ENCODE data around the gene TSEN54. TPM values are rescaled to one million over a fixed set of nuclear protein-coding genes. Genes with fewer than 3 reads are reported as not detected.
A peak's percentile ranks its signal among the peaks of the same experiment; 100 is the strongest.

The TSEN54 gene
- total RNA-seq, 1 donor from 2014 or later: 56.0 TPM

DNA sequence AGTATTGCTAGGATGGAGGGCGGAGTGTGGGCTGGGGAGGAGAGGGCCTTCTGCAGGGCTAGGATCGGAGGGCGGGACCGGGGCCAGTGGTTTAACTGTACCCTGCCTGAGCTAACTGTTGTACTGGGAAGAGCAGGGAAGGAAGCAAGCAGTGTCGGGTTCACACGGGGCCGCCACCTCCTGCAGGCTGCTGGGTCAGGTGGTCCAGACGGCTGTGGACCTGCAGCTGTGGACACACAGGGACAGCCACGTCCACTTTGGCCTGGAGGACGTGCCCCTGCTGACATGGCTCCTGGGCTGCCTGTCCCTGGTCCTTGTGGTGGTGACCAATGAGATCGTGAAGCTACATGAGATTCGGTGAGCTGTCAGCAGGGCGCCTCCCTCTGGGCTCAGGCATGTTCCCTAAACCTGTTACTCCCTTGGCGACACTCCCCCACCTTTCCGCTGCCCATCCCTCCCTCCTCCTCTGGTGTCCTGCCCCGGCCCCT, 17.6 kb upstream of the TSEN54 start:
- no peak for DNase-seq (ENCODE audit: low spot score, unreplicated experiment)
- Mint-ChIP-seq H3K4me3 (ENCODE audit: low read depth) (no peak overlapping the region), H3K27ac (peak overlapping the region; percentile 67), H3K9me3 (ENCODE audit: low read depth) (no peaks in the 10 kb centered on the region), H3K36me3 (ENCODE audit: insufficient read depth) (peaks cover 1% of the 10 kb centered on the region), H3K27me3 (no peaks in the 10 kb centered on the region), H3K4me1 (ENCODE audit: low read depth) (no peaks in the 10 kb centered on the region)
- TF ChIP-seq, protein P1, sequence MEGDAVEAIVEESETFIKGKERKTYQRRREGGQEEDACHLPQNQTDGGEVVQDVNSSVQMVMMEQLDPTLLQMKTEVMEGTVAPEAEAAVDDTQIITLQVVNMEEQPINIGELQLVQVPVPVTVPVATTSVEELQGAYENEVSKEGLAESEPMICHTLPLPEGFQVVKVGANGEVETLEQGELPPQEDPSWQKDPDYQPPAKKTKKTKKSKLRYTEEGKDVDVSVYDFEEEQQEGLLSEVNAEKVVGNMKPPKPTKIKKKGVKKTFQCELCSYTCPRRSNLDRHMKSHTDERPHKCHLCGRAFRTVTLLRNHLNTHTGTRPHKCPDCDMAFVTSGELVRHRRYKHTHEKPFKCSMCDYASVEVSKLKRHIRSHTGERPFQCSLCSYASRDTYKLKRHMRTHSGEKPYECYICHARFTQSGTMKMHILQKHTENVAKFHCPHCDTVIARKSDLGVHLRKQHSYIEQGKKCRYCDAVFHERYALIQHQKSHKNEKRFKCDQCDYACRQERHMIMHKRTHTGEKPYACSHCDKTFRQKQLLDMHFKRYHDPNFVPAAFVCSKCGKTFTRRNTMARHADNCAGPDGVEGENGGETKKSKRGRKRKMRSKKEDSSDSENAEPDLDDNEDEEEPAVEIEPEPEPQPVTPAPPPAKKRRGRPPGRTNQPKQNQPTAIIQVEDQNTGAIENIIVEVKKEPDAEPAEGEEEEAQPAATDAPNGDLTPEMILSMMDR (IDR thresholded peaks at IDR 0.05; ENCODE audit: unreplicated experiment): no peak

DNA sequence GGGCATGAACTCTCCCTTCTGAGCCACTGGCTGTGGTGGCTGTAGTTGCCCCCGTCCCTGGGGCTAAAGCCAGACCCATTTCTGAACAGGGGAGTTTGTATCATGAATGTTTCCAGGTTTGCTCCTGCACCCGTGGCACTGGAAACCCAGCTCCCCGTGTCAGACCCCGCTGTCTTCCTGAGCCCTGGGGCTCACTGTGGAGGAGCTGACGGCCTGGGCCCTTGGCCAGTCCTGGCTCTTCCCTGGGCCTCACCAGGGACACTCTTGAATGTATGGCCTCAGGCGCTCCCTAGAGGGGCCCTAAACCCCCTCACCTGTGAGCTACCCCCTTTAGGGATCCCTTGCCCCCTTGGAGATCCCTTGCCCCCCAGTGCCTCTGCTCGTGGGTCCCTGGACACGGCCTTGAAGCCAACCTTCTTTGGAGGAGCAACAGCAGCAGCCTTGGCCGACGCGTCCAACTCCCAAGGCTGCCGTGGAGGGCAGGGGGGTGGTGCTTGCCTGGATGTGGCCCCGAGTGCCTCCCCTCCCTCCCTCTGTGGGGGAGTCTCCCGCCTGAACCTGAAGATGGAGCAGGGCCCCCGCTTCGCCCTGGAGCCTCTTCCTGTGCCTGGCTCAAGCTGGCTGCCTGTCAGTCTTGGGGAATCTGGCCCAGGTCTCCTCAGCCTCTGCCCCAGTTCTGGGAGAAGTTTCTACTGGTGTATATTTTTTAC, 16.9 kb upstream of the TSEN54 start:
- Mint-ChIP-seq H3K27ac (no peak overlapping the region), H3K36me3 (ENCODE audit: insufficient read depth) (peaks cover 1% of the 10 kb centered on the region), H3K9me3 (ENCODE audit: low read depth) (no peaks in the 10 kb centered on the region), H3K27me3 (no peaks in the 10 kb centered on the region), H3K4me1 (ENCODE audit: low read depth) (no peaks in the 10 kb centered on the region), H3K4me3 (ENCODE audit: low read depth) (no peak overlapping the region)
- no peak for DNase-seq (ENCODE audit: low spot score, unreplicated experiment)
- TF ChIP-seq, protein P1 (IDR thresholded peaks at IDR 0.05; ENCODE audit: unreplicated experiment): no peak

DNA sequence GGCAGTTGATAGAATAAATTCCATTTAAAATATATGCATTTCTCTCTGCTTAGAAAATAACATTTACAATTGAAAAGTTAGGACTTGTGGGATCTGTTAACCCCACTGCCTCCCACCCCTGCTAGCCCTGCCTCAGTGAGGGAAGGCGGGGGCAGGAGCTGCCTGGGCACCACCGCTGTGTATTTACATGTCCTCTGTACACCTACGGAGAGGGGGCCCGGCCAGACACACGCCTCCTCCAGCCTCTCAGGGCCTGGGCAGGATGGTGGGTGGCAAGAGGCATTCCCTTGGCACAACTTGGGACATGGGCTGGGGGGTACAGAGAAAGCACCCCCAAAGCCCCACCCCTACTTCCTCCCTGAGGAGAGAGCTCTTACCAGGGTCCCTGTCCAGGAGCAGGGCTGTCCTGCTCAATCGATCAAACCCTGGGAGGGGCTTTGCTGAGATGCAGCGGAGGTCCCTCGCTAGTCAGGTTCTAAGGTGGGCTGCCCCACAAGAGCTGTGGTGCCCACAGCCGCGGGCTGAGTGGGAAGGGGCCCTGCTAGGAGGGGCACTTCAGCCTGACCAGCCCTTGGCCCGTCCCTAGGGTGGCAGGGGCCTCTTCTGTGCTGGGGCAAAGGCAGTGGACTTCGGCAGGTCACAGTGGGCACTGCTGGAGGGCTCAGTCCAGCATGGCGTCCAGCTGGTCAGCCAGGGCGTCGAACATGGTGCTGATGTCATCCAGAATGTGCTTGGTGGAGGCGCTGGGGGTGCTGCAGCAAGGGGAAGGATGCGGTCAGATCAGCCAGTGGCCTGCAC, 15.7 kb upstream of the TSEN54 start:
- no peaks in the 10 kb centered on the region for H3K9me3 Mint-ChIP-seq (ENCODE audit: low read depth)
- no peak for DNase-seq (ENCODE audit: low spot score, unreplicated experiment)
- peak overlapping the region; percentile 41 for H3K27ac Mint-ChIP-seq
- peaks cover 4% of the 10 kb centered on the region for H3K36me3 Mint-ChIP-seq (ENCODE audit: insufficient read depth)
- H3K4me1 Mint-ChIP-seq (ENCODE audit: low read depth): no peaks in the 10 kb centered on the region
- no peak overlapping the region for H3K4me3 Mint-ChIP-seq (ENCODE audit: low read depth)
- no peaks in the 10 kb centered on the region for H3K27me3 Mint-ChIP-seq
- TF ChIP-seq, protein P1 (IDR thresholded peaks at IDR 0.05; ENCODE audit: unreplicated experiment): no peak

DNA sequence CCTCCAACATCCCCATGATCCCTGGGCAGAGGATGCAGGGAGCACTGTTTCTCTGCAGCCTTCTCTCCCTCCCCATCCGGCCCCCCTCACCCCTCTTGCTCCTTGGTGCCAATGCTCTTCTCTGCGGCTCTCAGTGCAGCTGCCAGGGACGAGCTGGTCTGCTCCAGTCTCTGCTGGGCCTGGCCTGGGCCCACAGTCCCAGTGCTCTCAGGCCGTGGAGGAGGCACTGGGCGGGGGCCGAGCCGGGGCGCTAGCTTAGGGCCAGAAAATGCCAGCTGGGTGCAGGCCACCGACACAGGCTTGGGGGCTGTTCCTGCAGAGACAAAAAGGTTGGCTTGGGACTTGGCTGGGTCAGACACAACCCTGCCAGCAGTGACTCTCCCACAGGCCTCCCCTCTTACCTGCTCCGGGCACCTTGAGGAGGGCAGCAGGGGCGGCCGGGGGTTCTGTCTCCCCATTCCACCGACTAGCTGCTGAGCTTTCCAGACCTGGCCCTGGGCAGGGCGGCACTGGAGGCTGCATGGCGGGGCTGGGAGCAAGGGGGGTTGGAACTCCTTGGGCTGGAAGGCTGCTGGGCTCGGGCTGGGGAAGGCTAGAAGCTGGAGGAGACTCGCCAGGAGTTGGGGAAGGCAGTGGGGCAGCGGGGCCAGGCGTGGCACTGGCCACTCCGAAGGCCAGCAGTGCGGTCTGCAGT, 14.8 kb upstream of the TSEN54 start:
- H3K36me3 Mint-ChIP-seq (ENCODE audit: insufficient read depth): peaks cover 8% of the 10 kb centered on the region
- TF ChIP-seq, protein P1 (IDR thresholded peaks at IDR 0.05; ENCODE audit: unreplicated experiment): no peak
- no peak overlapping the region for H3K27ac Mint-ChIP-seq
- H3K4me1 Mint-ChIP-seq (ENCODE audit: low read depth): no peaks in the 10 kb centered on the region
- H3K9me3 Mint-ChIP-seq (ENCODE audit: low read depth): no peaks in the 10 kb centered on the region
- no peaks in the 10 kb centered on the region for H3K27me3 Mint-ChIP-seq
- no peak overlapping the region for H3K4me3 Mint-ChIP-seq (ENCODE audit: low read depth)
- no peak for DNase-seq (ENCODE audit: low spot score, unreplicated experiment)

DNA sequence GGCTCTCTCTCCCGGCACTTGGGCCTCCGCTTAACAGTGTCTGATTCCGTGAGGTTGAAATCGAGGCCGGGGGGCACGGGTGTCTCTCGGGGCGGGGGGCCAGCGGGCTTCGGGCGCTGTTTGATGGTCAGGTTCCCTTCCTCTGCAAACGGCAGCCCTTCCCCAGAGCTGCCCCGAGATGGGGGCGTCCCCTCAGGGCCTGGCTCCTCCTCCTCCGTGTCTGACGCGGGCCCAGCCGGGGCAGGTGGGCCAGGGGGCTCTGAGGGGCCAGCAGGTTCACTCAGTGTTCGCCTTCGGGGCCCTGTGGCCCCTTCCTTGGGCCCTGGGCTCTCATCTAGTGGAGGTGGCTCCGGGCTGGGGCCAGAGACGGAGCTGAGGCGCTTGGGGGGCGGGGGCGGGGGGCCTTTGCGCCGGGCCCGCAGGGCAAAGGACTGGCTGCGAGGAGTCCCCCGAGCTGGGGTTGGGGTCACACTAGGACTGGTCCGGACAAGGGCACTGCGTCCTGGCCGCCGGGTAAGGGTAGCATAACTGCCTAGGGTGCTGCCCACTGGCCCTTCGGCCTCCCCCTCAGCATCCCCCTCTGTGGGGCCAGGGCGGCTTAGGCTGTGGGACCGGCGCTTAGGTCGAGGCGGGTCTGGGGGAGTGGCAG, 14.1 kb upstream of the TSEN54 start:
- Mint-ChIP-seq H3K4me3 (ENCODE audit: low read depth) (no peak overlapping the region), H3K9me3 (ENCODE audit: low read depth) (no peaks in the 10 kb centered on the region), H3K27ac (no peak overlapping the region), H3K36me3 (ENCODE audit: insufficient read depth) (peaks cover 8% of the 10 kb centered on the region), H3K4me1 (ENCODE audit: low read depth) (no peaks in the 10 kb centered on the region), H3K27me3 (no peaks in the 10 kb centered on the region)
- TF ChIP-seq, protein P1 (IDR thresholded peaks at IDR 0.05; ENCODE audit: unreplicated experiment): no peak
- DNase-seq (ENCODE audit: low spot score, unreplicated experiment): no peak

Data from progenitor cell of endocrine pancreas (in vitro differentiated cells).